Breast epithelium (tissue), 3 donors: ENCODE data around the gene ADAMTS13.

Source experiments
- CTCF ChIP-seq, 3 donors: fragments of 450-650 bp; IDR thresholded peaks; one replicate each; pipeline ENCODE4 v1.5.1; 2016 to 2017; ENCODE audit warnings: antibody characterized with exemption in 3 of 3, mild to moderate bottlenecking in 3 of 3, moderate library complexity in 3 of 3
- POLR2AphosphoS5 ChIP-seq, 3 donors: sonication (generic); formaldehyde crosslinking; IDR thresholded peaks; one replicate each; pipeline ENCODE4 v1.6.1; 2017; ENCODE audit warnings: antibody characterized with exemption in 3 of 3

GRCh38 chr9:133499132-133499891 is 77.1 kb downstream of the ADAMTS13 start:
- TF ChIP-seq CTCF (IDR thresholded peaks at IDR 0.05) (no peak), POLR2AphosphoS5 (IDR thresholded peaks at IDR 0.05) (no peak)
